HG02938 (cell line): ENCODE results near the gene CTLA4.
"Not testable (repeated sequence)": the region's sequence is repeated elsewhere in the genome, so short reads cannot be mapped to it uniquely, and the experiment has no call there.

Experiments used
- ATAC-seq: cut with Tn5 transposase; IDR thresholded peaks from one replicate; pipeline ENCODE4 v1.9.1; 2021; ENCODE audit warnings: mild to moderate bottlenecking, moderate library complexity; ENCODE audit not compliant: unreplicated experiment

CTLA4 gene

DNA sequence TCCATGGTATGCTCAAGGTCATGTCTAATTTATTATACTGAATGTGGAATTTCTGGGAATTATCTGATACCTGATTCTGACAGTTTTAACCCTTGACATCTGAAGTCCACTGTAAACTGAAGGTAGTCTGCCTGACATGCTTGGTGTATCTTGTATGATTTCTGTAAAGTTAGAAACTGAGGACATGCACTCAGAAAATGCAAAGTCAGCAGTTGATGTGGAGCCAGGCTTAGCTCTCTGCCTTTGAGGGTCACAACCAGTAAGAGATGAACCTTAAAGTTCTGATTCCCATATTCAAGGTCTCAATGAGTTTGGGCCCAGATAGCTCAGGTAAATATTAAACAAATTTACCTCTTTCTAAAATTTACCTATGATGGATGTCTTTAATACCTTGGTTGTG, 12.3 kb upstream of the CTLA4 start:
- no peak for ATAC-seq

GRCh38 chr2:203857656-203858055, 9.9 kb upstream of the CTLA4 start:
- no peak for ATAC-seq

DNA sequence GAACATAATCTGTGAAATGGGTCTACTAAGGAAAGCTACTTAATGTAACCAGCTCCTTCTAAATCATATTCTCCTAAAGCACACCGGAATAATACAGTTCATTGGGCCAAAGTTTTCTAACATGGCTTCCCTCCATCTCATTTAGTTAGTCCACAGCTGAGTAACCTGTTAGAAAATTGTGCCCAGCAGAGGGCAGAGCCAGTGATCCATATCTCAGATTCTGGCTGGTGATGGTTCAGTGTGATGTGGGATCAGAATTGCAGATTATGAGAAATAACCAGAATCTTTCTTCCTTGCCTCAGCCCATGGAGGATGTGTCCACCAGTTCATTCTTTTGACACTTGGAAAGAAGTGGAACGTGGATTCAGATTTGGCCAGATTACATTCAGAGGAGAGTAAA, 9.4 kb upstream of the CTLA4 start:
- no peak for ATAC-seq

GRCh38 chr2:203859030-203859789, 8.4 kb upstream of the CTLA4 start:
- ATAC-seq: no peak

DNA sequence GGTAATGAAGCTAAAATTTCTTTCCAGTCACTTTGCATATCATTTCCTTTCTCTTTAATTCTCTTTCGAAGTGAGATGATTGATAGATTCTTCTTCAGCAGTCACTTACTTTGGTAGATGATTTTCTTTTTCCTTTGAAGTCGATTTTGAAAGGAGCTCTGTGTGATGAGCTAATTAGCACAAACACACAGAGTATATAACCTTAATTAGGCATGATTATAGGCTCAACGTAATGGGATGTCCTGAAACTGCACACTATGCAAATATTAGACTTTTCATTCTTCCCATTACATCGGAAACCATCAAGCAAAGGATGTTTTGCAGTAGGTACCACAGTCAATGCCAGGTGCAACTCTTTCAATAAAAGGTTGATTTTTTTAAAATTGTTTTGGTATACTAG, 6.4 kb upstream of the CTLA4 start:
- no peak for ATAC-seq

DNA sequence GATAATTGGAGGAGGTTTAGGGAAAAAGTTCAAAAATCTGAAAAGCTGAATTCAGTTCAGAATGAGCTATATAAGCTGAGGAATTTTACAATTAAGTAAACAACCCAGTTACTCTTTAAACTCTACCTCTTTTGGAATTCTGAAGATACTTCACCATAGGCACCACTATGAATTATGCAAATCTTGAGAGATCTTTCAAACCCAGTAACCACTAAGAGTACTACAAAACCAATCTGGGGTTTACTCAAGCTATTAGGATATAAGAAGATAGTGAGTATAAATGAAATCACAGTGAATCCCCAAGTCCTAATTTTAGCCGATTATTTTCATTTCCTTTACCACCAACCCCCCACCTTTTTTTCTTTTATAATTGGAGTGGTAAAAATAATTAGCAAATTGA, 6.0 kb upstream of the CTLA4 start:
- no peak for ATAC-seq

DNA sequence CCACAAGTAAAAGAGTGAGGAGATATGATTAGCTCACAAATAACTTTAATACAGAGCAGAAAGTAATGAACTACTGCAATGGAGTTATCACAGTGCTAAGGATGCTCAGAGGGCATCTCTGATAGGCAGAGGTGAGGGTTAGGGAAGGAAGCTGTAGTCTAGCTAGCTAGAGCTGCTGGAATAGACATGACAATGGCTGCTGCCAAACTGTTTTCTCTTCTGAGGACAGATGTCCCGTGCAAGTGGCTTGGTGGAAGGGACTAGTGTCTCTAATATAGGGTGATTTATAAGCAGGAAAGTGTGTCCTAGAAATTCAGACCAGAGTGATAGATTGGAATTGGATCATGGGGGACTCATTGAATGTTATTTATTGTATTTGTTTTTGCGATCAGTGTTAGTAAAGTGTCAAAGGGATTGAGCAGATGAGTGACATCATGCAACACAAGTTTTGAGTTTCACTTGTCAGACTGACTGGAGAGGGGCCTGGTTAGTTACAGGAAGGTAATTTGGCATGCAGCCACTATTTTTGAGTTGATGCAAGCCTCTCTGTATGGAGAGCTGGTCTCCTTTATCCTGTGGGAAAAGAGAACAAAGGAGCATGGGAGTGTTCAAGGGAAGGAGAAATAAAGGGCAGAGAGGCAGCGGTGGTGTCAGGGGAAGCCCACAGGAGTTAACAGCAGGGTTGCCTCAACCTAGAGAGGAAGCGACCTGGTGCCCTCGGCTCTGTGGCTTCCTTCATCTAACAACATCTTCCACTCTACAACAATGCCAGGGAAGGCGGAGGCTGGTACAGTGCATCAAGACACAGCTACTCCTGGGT, 1.9 kb downstream of the CTLA4 start:
- no peak for ATAC-seq

- ATAC-seq: no peak
These were observed 2.9 kb downstream of the CTLA4 start for GRCh38 chr2:203870481-203870880.

DNA sequence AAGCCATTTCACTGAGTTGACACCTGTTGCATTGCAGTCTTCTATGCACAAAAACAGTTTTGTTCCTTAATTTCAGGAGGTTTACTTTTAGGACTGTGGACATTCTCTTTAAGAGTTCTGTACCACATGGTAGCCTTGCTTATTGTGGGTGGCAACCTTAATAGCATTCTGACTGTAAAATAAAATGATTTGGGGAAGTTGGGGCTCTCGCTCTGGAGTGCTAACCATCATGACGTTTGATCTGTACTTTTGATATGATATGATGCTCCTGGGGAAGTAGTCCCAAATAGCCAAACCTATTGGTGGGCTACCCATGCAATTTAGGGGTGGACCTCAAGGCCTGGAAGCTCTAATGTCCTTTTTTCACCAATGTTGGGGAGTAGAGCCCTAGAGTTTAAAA, 3.4 kb downstream of the CTLA4 start:
- no peak for ATAC-seq

GRCh38 chr2:203871371-203871983, 3.9 kb downstream of the CTLA4 start:
- ATAC-seq: peak; percentile 97

- ATAC-seq: no peak
These were observed 5.9 kb downstream of the CTLA4 start for GRCh38 chr2:203873461-203873860.

DNA sequence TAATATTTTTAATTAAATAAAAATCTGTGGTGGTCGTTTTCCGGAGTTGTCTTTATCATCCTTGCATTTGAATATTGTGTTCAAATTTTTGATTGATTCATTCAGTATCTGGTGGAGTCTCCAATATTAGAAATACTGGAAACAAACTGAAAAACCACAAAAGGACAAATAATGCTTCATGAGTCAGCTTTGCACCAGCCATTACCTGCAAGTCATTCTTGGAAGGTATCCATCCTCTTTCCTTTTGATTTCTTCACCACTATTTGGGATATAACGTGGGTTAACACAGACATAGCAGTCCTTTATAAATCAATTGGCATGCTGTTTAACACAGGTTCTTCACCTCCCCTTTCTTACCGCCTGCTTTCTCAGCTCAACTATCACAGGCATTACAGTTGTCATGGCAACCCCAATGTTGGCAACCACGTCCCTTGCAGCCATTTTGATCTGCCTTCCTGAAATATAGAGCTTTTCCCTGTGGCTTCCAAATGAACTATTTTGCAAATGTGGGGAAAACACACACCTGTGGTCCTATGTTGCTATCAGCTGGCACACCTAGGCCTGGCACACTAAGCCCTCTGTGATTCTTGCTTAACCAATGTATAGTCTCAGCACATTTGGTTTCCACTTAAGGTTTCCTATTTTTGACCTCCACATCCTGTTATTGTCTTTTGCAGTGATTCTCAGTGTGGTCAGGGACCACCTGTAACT, 6.5 kb downstream of the CTLA4 start:
- no peak for ATAC-seq

DNA sequence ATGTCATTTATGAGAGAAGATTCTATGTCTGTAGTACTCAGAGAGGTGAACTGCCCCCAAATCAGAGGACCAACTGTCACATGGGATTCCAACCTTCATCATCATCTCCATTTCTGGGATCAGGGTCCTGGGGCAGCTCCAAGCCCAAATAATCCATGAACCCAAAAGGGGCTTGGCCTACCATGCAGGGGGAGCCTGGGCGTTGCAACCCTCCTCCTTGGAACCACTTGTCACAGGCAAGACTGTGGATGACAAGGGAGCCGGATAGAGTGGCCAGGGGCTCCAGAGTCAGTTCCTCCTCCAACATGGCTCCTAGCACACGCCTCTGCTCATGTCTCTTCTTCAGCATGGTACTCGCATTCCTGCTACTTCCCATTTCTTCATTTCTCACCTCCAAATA, 7.9 kb downstream of the CTLA4 start:
- no peak for ATAC-seq

GRCh38 chr2:203876328-203876727, 8.8 kb downstream of the CTLA4 start:
- no peak for ATAC-seq

GRCh38 chr2:203878063-203878462, 10.5 kb downstream of the CTLA4 start:
- no peak for ATAC-seq

- ATAC-seq: no peak
These were observed 13.1 kb downstream of the CTLA4 start for GRCh38 chr2:203880557-203881125.

GRCh38 chr2:203881185-203881584, 13.6 kb downstream of the CTLA4 start:
- ATAC-seq: not testable (repeated sequence)

DNA sequence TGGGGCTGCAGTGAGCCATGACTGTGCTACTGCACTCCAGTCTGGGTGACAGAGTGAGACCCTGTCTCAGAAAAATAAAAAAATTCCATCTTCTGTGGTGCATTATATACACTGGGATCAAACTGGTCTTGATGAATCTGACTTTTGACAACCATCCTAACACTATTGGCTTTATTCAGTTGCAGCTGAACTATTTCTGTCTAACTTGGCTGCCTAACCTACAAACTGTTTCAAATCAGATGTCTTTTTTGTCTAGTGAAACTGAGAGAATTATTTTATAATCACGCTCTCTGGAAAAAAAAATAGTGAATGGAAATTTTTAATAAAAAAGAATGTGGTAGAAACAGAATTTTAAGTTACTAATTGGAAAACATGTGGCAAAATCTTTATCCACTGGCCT, 15.0 kb downstream of the CTLA4 start:
- ATAC-seq: no peak

DNA sequence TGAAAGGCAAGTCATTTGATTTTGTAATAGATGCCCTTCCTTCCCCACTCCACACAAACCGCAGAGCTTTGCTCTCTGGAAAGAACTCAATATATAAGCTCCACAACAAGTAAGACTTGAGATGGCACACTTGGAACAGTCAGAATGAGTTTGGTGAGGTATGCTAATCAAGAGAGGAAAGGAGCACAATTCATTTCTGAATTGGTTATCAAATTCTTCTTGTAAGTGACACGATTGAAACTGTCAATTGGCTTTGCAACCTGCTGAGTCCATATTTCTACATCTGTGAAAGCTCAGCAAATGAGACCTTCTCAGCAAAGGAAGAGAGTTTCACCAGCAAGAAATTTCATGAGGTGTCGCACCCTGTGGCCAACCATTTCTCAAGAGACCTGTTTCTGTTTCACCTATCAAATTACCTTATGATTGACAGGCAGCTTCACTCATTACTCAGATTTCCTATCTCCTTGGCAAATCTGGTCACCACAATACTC, 19.1 kb downstream of the CTLA4 start:
- no peak for ATAC-seq

GRCh38 chr2:203887677-203888076, 20.1 kb downstream of the CTLA4 start:
- no peak for ATAC-seq

DNA sequence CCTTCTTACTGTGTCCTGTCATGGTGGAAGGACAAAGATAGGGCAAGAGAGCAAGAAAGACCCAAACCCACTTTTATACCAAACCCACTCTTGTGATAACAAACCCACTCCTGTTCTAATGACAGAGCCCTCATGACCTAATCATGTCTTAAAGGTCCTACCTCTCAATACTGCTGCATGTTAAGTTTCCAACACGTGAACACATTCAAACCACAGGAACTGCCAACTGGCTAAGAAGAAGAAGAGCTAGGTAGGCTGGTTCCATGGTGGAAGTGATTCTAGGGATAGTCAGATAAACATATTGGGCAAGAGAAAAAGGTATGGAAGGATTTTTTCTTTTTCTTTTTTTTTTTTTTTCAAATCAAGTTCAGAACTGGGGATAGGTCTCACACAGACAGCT, 22.0 kb downstream of the CTLA4 start:
- no peak for ATAC-seq
